SKM-1 (cell line): ENCODE results near the gene NCBP1.
"Not testable (repeated sequence)": the region's sequence is repeated elsewhere in the genome, so short reads cannot be mapped to it uniquely, and the experiment has no call there.

ENCODE experiments used
- DNase-seq: peaks from one replicate; lab custom pipeline; 2025; ENCODE audit not compliant: unreplicated experiment; lab: John Stamatoyannopoulos, UW

The NCBP1 gene

GRCh38 chr9:97622483-97622882, 11.1 kb upstream of the NCBP1 start:
- DNase-seq, result not testable (repeated sequence)

- no peak for DNase-seq
Observed at GRCh38 chr9:97623946-97624345, 9.7 kb upstream of the NCBP1 start.

GRCh38 chr9:97625620-97626019, 8.0 kb upstream of the NCBP1 start:
- no peak for DNase-seq

GRCh38 chr9:97627624-97628023, 6.0 kb upstream of the NCBP1 start:
- no peak for DNase-seq

- DNase-seq, result no peak
Observed at GRCh38 chr9:97628668-97629067, 5.0 kb upstream of the NCBP1 start.

GRCh38 chr9:97629156-97629555, 4.5 kb upstream of the NCBP1 start:
- no peak for DNase-seq

GRCh38 chr9:97630591-97630990, 3.0 kb upstream of the NCBP1 start:
- DNase-seq, result no peak

GRCh38 chr9:97632248-97632984, 1.2 kb upstream of the NCBP1 start:
- no peak for DNase-seq

- DNase-seq, result no peak
Observed at GRCh38 chr9:97633859-97634490, 354 bp downstream of the NCBP1 start.

GRCh38 chr9:97635026-97635425, 1.4 kb downstream of the NCBP1 start:
- DNase-seq, result no peak

- DNase-seq, result no peak
Observed at GRCh38 chr9:97636903-97637302, 3.3 kb downstream of the NCBP1 start.

- no peak for DNase-seq
Observed at GRCh38 chr9:97638666-97639065, 5.0 kb downstream of the NCBP1 start.

- no peak for DNase-seq
Observed at GRCh38 chr9:97640325-97640724, 6.7 kb downstream of the NCBP1 start.

GRCh38 chr9:97645720-97646119, 12.1 kb downstream of the NCBP1 start:
- DNase-seq, result no peak

GRCh38 chr9:97647996-97648395, 14.4 kb downstream of the NCBP1 start:
- DNase-seq, result no peak

- no peak for DNase-seq
Observed at GRCh38 chr9:97651646-97652045, 18.0 kb downstream of the NCBP1 start.

GRCh38 chr9:97658707-97659106, 25.1 kb downstream of the NCBP1 start:
- no peak for DNase-seq

- no peak for DNase-seq
Observed at GRCh38 chr9:97659771-97660170, 26.1 kb downstream of the NCBP1 start.

GRCh38 chr9:97660340-97660739, 26.7 kb downstream of the NCBP1 start:
- no peak for DNase-seq

GRCh38 chr9:97660847-97661246, 27.2 kb downstream of the NCBP1 start:
- no peak for DNase-seq

GRCh38 chr9:97665742-97666141, 32.1 kb downstream of the NCBP1 start:
- DNase-seq, result no peak

GRCh38 chr9:97666907-97667686, 33.5 kb downstream of the NCBP1 start:
- DNase-seq, result peak; percentile 42
